MM.1S (cell line): ENCODE measurements around the gene CDPF1.

ENCODE experiments used
- DNase-seq: peaks from one replicate; pipeline ENCODE4 v3.0.0-alpha.2; 2015
- H2AFZ ChIP-seq: fragments of 300-600 bp; sonication (generic); 2 replicates; pipeline ENCODE4 v1.6.0; 2016; ENCODE audit warnings: antibody characterized with exemption, low read length
- H3F3A ChIP-seq: fragments of 300-600 bp; sonication (generic); 2 replicates; pipeline ENCODE4 v1.6.1; 2016; ENCODE audit warnings: mild to moderate bottlenecking, antibody characterized with exemption, low read length, moderate library complexity, mixed read lengths; ENCODE audit not compliant: insufficient read depth
- H3K27ac ChIP-seq: fragments of 300-600 bp; sonication (generic); 2 replicates; pipeline ENCODE4 v1.5.1; 2016; ENCODE audit warnings: mild to moderate bottlenecking, low read length
- H3K27me3 ChIP-seq: fragments of 300-600 bp; sonication (generic); replicated peaks from 2 replicates; pipeline ENCODE4 v1.6.0; 2016; ENCODE audit warnings: low read length; ENCODE audit not compliant: insufficient read depth
- H3K36me3 ChIP-seq: fragments of 300-600 bp; sonication (generic); replicated peaks from 2 replicates; pipeline ENCODE4 v1.6.1; 2016; ENCODE audit warnings: mild to moderate bottlenecking, low read length, mixed read lengths; ENCODE audit not compliant: insufficient read depth
- H3K4me1 ChIP-seq: fragments of 300-600 bp; sonication (generic); 2 replicates; pipeline ENCODE4 v1.6.1; 2016; ENCODE audit warnings: low read length, mixed read lengths
- H3K4me2 ChIP-seq: fragments of 300-600 bp; sonication (generic); 2 replicates; pipeline ENCODE4 v1.6.0; 2016; ENCODE audit warnings: low read depth, low read length
- H3K4me3 ChIP-seq: fragments of 300-600 bp; sonication (generic); 2 replicates; pipeline ENCODE4 v1.5.1; 2016; ENCODE audit warnings: low read length, mixed read lengths
- H3K79me2 ChIP-seq: fragments of 300-600 bp; sonication (generic); 2 replicates; pipeline ENCODE4 v1.6.1; 2016; ENCODE audit warnings: mixed run types, low read length, mixed read lengths
- H3K9ac ChIP-seq: fragments of 300-600 bp; sonication (generic); 2 replicates; pipeline ENCODE4 v1.6.1; 2016; ENCODE audit warnings: low read length, mixed read lengths
- H3K9me2 ChIP-seq: fragments of 300-600 bp; sonication (generic); replicated peaks from 2 replicates; pipeline ENCODE4 v1.6.1; 2016; ENCODE audit warnings: mild to moderate bottlenecking, low read length, mixed read lengths; ENCODE audit not compliant: insufficient read depth
- H3K9me3 ChIP-seq: fragments of 300-600 bp; sonication (generic); replicated peaks from 2 replicates; pipeline ENCODE4 v1.6.1; 2016; ENCODE audit warnings: mild to moderate bottlenecking, low read length, mixed read lengths; ENCODE audit not compliant: insufficient read depth
- H4K20me1 ChIP-seq: fragments of 300-600 bp; sonication (generic); 2 replicates; pipeline ENCODE4 v1.6.1; 2016; ENCODE audit warnings: mild to moderate bottlenecking, low read length, moderate library complexity, mixed read lengths; ENCODE audit not compliant: insufficient read depth
- CTCF ChIP-seq: fragments of 300-600 bp; sonication (generic); IDR thresholded peaks from 2 replicates; pipeline ENCODE4 v1.5.1; 2016; ENCODE audit warnings: antibody characterized with exemption, low read length, mixed read lengths
- EZH2 ChIP-seq: fragments of 300-600 bp; sonication (generic); optimal IDR thresholded peaks from 2 replicates; pipeline ENCODE3; 2017; ENCODE audit warnings: low read depth, mild to moderate bottlenecking, antibody characterized with exemption, low read length, mixed read lengths
- EZH2phosphoT487 ChIP-seq: fragments of 300-600 bp; sonication (generic); IDR thresholded peaks from 2 replicates; pipeline ENCODE4 v1.6.1; 2018; ENCODE audit warnings: antibody characterized with exemption, low read length

Gene CDPF1

GRCh38 chr22:46262449-46263215 lies 12.5 kb upstream of the CDPF1 start:
- H3K27ac ChIP-seq: no peak overlapping the region
- no peak overlapping the region for H3K4me3 ChIP-seq
- no peak overlapping the region for H2AFZ ChIP-seq
- no peak overlapping the region for H3K4me2 ChIP-seq
- H3K9ac ChIP-seq: no peak overlapping the region
- no peaks in the 10 kb centered on the region; the same call in 1 of the 2 replicates for H3K4me1 ChIP-seq
- H3F3A ChIP-seq: no peaks in the 10 kb centered on the region
- no peaks in the 10 kb centered on the region for H4K20me1 ChIP-seq
- no peaks in the 10 kb centered on the region for H3K79me2 ChIP-seq
- no peaks in the 10 kb centered on the region for H3K9me3 ChIP-seq
- no peaks in the 10 kb centered on the region for H3K36me3 ChIP-seq
- TF ChIP-seq EZH2phosphoT487 (no peak), EZH2 (no peak), CTCF (no peak)
- DNase-seq: no peak
- H3K27me3 ChIP-seq: peaks cover 38% of the 10 kb centered on the region
- H3K9me2 ChIP-seq: no peaks in the 10 kb centered on the region

GRCh38 chr22:46260038-46260437 lies 9.9 kb upstream of the CDPF1 start:
- Histone ChIP-seq H3K9me3 (no peaks in the 10 kb centered on the region), H3F3A (no peaks in the 10 kb centered on the region), H3K4me2 (no peak overlapping the region), H3K9me2 (no peaks in the 10 kb centered on the region), H4K20me1 (no peaks in the 10 kb centered on the region), H2AFZ (no peak overlapping the region), H3K9ac (no peak overlapping the region), H3K27ac (no peak overlapping the region), H3K4me1 (no peaks in the 10 kb centered on the region), H3K36me3 (no peaks in the 10 kb centered on the region), H3K27me3 (peaks cover 33% of the 10 kb centered on the region), H3K4me3 (no peak overlapping the region), H3K79me2 (no peaks in the 10 kb centered on the region)
- no peak for TF ChIP-seq CTCF
- TF ChIP-seq EZH2: no peak
- no peak for DNase-seq

- Histone ChIP-seq H3K4me1 (no peaks in the 10 kb centered on the region), H3K27me3 (peaks cover 33% of the 10 kb centered on the region), H3K9ac (no peak overlapping the region), H3K79me2 (no peaks in the 10 kb centered on the region), H3K9me3 (no peaks in the 10 kb centered on the region), H3K27ac (no peak overlapping the region), H3K36me3 (no peaks in the 10 kb centered on the region), H2AFZ (no peak overlapping the region), H3K4me3 (no peak overlapping the region), H3F3A (no peaks in the 10 kb centered on the region), H3K4me2 (no peak overlapping the region), H3K9me2 (no peaks in the 10 kb centered on the region), H4K20me1 (no peaks in the 10 kb centered on the region)
- no peak for DNase-seq
- TF ChIP-seq EZH2phosphoT487: no peak
- TF ChIP-seq CTCF: no peak
- TF ChIP-seq EZH2: no peak
Measured at GRCh38 chr22:46259374-46259773, 9.3 kb upstream of the CDPF1 start.
